Measurements from ENCODE around the gene RACGAP1.

Gene RACGAP1

DNA sequence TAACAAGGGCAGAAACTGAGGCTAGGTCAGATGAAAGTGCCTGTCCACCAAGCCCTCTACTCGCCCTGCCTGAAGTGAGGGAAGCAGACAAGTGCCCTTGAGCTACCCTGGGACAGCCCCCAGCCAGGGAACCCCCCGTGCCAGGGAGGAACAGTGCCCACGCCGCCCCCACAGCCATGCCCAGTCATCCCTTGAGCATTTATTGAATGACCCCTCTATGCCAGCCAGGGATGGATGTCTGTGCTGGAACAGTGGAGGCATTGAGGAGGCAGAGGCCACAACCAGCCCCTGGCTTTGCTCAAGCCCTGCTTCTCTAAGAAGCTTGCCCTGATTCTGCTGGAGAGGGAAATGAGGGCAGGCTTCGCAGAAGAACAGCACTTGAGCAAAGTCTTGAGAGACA, 56.3 kb downstream of the RACGAP1 start:
- no peak for DNase-seq (ENCODE audit: low read depth in 3 of 3)

DNA sequence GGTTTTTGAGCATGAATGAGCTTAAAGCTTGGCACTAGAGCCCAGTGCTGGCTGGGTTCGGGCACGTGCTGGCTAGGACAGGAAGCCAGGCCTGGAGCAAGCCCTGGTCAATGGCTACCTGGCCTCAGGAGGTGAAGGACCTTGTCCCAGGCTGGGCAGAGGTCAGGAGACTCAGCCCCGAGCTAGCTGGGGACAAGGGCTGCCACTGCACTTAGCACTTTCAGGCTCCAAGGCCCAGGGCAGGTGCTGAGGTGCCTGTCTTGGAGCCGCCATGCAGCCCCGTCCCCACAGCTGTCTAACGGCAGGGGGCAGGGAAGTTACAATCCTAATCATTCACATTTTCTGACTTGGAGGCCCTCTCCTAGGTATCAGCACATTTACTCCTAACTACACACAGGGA, 56.8 kb downstream of the RACGAP1 start:
- no peak for DNase-seq (ENCODE audit: low read depth in 3 of 3)

DNA sequence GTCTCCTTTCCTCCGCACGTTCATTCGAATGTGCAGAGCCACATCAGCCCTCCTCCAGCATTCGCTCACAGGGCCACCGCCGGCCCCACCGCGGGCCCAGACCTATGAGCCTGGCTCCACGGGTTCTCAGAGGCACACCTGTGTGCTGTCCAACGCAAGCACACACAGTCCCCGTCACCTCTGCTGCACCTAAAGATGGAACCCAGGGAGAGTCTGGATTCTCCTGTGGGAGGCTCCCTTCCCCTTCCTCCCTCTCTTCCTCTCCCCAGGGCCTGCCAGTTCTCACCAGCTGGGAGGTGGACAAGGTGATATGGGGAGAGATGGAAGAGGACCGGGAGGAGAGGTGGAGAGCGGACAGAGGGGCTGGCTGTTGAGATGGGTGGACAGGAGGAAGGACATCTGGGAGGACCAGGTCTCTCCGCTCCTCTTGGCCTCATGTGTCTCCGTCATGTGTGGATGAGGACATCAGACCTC, 57.5 kb downstream of the RACGAP1 start:
- no peak for DNase-seq (ENCODE audit: low read depth in 3 of 3)

DNA sequence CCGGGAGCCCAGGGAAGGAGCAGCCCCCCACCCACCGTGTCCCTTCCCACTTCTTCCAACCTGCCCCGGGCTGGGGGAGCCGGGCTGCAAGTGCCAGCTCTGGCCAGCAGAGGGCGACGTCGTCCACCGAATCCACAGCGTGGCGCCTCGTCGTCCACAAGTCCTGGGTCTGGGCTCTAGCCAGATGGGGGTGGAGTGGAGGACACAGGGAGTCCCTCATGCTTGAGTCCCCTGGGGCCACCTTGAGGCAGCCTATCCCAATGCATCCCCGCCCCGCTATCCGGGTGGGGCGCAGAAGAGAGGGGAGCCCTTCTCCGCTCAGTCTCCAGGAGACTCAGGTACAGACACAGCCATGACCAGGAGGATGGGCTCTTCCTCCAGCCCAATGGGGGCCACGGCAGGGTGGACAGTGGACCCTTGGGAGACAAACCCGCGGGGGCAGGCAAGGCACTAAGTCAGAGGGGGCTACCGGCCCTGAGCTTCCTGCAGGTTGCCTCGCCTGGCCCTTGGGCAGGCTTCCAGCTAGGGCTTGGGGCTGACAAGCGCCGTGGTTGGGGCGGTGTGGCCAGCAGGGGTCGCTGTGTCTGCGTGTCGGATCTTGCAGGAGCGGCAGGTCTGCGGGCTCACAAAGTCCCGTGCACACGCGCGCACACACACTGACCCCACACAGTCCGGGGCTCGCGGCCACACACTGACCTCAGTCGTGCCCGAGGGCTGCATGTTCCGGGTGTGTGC, 58.1 kb downstream of the RACGAP1 start:
- peak; percentile 85 to 96 (median 95) for DNase-seq (ENCODE audit: low read depth in 3 of 3)

DNA sequence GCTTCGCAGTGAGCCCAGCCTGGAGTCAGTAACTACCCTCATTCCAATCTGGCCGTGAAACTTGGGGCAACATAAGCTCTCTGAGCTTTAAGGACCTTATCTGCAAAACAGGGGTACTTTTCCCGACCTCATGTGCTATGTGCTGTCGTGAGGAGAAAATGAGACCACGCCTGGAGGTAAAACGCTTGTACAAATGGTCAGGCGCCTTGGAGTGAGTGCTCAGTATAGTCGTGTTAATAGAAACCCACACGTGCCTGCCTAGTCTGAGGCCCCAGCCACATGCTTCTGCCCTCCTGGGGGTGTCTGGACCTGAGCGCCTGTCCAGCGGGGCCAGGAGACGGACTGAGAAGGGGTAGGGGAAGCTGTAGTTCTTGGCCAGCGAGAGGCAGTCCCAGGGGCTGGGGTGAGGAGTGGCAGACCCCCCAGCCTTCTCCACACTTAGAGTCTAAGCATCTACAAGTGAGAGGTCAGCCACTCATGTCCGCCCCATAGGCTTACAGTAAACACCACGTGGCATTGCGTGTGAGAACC, 58.7 kb downstream of the RACGAP1 start:
- DNase-seq (ENCODE audit: low read depth in 3 of 3), result no peak

DNA sequence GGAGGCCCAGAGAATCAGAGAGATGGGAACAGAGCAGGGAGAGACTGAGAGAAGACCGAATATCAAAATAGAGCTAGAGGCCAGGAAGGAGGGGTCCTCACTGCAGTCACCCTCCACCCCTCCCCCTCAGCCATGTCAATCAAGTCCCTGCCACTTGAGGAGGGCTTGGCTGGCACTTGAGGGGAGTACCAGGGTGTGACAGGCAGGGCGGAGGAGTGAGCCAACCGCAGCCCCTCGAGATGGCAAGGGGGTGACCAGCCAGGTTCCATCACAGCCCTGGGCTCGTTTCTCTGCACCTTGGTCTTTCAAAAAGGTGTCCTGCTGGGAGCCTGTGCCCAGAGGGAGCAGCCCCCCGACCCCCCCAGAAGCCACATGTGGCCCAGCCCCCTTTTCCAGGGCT, 59.5 kb downstream of the RACGAP1 start:
- no peak for DNase-seq (ENCODE audit: low read depth in 3 of 3)

DNA sequence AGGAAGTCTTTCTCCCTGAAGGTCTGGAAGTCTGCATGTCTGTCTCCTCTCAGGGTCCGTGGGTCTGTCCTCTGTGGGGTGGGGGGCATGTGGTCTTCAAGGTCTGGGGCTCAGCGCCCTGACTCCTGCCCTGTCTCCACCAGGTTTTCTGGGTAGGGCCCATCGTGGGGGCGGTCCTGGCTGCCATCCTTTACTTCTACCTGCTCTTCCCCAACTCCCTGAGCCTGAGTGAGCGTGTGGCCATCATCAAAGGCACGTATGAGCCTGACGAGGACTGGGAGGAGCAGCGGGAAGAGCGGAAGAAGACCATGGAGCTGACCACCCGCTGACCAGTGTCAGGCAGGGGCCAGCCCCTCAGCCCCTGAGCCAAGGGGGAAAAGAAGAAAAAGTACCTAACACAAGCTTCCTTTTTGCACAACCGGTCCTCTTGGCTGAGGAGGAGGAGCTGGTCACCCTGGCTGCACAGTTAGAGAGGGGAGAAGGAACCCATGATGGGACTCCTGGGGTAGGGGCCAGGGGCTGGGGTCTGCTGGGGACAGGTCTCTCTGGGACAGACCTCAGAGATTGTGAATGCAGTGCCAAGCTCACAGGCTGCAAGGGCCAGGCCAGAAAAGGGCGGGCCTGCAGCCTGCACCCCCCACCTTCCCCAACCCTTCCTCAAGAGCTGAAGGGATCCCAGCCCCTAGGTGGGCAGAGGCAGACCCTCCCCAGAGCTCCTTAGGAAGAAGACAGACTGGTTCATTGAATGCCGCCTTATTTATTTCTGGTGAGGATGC, 60.3 kb downstream of the RACGAP1 start:
- DNase-seq (ENCODE audit: low read depth in 3 of 3), result no peak

DNA sequence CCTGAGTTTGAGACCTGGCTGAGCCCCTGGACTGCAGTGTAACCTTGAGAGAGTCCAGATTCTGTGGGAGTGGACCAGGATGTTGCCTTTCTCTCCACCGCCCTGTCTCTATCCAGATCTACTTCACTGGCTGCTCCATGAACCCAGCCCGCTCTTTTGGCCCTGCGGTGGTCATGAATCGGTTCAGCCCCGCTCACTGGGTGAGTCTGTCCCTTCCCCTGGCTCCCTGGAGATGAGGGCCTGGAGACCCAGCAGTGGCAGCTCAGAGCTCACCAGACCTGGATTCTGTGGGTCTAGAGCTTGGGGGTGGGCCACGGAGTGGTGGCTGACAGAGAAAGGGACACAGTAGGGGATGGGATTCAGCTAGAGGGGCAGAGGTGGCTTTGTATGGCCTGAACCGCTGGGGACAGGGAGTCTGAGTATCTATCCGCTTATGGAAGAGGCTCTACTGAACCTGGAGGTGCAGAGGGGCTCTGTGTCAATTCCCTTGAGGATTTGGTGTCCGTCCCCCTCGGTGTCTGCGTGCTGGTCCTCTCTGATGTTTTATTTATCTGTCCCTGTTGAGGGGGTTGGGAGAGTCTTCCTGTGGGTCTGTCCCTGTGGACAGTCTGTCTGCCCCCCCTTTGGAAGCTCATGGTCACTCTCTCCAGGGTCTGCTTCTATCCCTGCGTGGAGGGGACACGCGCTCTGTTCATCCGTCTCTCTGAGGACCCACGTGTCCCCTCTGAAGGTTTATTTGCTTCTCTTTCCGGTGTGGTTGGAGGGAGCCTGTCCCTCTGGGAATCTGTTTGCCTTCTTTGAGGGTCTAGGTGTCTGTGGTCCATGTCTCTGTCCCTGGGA, 61.1 kb downstream of the RACGAP1 start:
- no peak for DNase-seq (ENCODE audit: low read depth in 3 of 3)

DNA sequence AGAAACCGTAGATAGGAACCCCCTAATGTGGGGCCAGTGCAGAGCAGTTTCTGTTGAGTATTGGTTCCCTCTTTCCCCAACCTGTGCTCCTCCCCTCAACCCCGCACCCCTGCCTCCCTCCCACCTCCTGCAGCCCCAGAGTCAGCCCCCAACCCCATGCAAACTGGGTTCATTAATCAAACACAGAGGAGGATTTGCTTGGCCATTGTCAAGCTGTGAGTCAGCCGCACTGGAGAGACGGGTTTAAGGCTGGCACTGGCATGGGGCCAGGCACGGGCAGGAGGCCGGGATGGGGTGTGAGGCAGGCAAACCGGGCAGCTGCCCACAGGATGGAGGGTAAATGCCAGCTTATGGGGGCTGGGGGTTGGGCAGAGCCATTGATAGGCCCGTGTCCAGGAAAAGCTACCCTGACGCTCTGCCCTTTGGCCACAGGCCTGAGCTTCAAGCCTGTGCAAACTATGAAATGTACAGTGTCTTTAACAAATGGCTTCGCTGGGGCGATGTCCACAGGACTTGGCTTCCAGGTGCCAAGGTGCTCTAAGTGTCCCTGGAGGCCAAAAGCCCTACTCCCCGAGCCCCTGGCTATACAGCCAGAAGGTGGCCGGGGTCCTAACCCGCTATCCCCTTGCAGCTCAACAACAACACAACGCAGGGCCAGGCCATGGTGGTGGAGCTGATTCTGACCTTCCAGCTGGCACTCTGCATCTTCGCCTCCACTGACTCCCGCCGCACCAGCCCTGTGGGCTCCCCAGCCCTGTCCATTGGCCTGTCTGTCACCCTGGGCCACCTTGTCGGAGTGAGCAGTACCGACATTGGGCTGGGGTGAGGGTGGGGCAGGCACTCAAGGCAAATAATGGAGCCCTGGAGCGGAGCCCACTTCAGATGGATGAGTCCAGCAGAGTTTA, 62.2 kb downstream of the RACGAP1 start:
- no peak for DNase-seq (ENCODE audit: low read depth in 3 of 3)

DNA sequence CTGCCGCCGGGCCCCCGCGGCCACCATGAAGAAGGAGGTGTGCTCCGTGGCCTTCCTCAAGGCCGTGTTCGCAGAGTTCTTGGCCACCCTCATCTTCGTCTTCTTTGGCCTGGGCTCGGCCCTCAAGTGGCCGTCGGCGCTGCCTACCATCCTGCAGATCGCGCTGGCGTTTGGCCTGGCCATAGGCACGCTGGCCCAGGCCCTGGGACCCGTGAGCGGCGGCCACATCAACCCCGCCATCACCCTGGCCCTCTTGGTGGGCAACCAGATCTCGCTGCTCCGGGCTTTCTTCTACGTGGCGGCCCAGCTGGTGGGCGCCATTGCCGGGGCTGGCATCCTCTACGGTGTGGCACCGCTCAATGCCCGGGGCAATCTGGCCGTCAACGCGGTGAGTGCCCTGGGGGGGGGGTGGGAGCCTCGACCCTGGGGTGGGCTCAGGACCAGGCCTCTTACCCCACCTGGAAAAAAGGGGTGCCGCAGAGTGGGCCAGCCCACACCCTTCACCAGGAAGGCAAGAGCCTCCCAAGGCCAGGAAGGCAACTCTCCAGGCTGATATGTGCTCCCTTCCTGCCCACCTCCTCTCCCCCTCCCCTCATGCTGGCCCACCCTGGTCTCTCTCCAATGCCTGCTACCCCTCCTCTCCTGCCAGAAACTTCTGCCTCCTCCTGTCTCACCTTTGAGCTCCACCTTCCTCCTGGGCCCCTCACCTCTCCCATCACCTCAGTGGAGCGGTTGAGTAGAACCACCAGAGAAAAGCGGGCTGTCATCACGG, 63.1 kb downstream of the RACGAP1 start:
- DNase-seq (ENCODE audit: low read depth in 3 of 3), result no peak

DNA sequence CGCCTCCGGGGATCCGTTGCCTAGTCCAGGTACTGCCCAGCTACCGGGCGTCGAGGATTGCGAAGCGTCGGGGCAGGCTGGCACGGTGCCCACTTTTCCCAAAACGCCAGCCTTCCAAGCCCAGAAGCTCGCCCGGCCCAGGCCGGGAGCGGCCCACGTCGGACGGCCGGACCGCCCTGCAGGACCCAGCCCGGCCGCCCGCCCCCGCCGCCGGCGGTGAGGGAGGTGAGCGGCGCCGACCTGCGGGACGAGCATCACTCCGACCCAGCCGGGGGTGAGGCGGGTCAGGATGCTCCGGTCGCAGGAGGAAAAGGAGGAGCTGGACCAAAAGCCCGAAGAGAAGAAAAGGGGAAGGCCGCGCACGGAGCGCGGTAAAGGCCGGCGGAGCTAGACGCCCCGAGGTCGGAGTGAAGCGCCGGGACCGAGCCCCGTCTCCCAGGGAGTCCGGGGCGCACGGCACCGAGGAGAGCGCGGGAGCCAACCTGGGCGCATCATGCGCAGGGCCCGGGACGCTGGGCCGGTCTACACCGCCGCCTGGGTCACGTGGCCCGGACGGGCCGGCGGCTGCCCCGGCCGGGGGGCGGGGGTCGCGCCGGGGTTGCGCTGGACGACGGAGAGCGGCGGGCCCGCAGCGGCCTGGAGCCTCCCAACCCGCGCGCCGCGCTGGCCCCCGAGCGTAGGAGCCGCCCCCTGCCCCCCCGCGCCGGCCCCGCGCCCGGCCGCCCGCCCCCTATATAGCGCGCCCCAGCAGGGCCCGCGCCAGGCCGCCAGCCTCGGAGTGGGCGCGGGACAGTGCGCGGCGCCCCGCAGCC, 64.0 kb downstream of the RACGAP1 start, which contains the start of gene AQP5:
Gene AQP5 (plus strand): TSS at position 762 of the 812 bp plus-strand sequence. CDS start 146 bp downstream, outside the sequence.
- no peak for DNase-seq (ENCODE audit: low read depth in 3 of 3)

DNA sequence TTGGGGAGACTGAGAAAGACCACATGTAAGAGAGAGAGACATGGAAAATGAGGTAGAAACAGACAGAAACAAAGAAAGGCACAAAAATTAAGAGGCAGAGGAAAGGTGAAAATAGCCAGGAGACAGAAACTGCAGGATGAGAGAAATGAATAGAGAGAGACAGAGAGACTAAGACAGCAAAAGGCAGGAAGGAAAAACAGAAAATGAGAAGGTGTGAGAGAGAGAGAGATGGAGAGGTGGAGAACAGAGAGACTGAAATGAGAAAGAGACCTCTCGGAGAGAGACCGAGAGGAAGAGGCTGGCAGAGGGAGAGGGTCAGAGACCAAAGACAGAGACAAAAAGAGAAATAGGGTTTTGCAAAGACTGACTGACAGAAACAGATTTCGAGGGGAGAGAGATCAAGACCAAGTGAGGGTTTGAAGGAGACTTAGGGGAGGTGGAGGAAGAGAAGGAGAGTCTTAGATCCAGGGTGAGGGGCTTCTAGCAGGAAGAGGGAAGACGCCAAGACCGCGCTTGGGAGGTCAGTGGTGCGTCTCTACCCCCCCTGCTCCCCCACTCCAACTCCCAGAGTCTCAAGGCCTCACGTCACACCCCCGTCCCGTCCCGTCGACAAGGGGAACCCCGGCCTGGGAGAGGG, 64.7 kb downstream of the RACGAP1 start:
- DNase-seq (ENCODE audit: low read depth in 3 of 3), result no peak

DNA sequence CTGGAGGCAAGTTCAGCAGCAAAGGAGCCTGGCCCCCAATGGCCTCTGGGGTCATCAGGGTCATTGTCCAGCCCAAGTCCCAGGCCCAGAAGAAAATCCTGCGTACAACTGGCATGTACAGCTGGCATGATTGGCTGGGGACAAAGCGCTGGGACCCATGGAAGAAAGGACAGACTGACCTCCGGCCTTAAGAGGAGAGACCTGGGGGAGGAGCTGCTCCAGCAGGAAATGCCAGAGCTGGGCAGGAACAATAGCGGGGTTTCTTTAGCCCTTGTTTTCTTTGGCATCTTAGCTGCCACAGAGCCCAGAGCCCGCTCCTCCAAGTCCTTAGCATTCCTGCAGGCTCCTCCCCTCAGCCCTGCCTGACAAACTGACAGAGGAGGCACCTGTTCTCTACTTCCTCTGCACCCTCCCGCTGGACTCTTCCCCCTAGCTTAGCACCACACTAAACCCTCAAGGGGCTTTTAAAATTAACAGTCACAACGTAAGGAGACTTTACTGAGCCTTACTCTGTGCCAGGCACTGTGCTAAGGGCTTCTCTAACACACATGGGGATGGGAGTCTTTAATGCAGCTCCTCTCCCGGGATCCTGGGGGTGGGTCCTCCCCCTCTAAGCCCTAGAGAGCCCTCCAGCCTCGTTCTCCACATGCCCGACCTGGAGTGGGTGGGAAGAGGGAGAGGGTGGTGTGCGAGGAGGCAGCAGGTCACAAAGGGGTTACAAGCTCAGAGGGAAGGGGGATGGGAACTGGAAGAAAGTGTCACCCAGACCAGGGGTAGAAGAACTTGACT, 65.4 kb downstream of the RACGAP1 start:
- no peak for DNase-seq (ENCODE audit: low read depth in 3 of 3)

DNA sequence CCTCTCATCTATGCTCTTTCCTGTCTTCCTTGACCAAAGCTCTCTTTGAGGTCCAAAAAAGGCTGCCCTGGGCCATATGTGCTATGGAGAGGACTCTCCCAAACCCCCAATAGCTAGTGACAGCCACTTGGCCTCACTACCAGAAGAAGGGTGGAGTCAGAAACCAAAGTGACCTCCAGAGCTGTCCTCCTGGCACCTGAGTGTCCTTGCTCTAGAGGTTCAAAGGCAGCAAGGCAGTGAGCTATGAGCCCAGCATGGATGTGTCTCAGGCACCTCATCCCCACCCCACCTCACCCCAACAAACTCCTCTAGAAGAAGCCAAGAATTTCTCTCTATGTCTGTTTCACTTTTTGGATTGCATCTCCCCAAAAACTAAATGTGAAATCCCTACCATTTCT, 67.7 kb downstream of the RACGAP1 start:
- DNase-seq (ENCODE audit: low read depth in 3 of 3), result no peak

DNA sequence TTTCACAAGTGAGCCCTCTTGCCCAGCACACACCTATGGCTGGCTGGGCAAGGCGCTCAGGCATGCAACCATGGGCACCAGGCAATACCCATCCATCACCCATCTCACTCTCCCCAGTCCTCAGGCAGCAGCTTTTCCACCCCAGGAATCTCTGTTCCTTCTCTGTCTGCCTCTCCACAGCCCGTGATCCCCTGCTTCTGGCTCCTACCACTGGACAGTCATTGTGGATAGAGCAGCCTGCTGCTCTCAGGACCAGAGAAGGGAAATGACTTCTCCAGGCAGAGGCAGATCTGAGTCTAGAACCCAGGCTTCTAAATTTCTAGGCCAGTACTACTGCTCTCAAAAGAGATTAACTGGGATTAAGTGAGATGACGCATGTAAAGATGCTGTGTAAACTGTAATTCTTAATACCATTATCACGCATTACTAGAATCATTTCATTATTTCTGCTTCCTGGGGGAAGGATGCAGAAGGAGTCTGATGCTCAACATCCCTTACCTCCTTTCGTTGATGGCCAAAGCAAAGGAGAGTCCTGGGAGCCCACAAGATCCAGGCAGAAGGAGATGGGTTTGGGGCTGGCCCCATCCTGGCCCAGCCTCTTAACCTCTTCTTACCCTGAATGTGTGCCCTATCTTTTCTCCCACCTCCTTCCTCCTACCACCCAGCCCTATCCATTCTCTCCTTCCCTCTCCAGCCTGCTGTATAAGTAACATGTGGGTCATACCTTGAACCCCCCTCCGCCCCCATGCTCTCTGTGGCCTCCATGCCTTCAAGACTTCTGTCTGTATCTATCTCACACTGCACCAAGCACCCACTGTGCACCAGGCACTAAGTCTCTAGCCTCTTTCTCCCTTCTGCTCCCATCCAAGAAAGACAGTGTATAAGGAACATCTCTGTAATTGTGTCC, 68.4 kb downstream of the RACGAP1 start:
- DNase-seq (ENCODE audit: low read depth in 3 of 3), result no peak

DNA sequence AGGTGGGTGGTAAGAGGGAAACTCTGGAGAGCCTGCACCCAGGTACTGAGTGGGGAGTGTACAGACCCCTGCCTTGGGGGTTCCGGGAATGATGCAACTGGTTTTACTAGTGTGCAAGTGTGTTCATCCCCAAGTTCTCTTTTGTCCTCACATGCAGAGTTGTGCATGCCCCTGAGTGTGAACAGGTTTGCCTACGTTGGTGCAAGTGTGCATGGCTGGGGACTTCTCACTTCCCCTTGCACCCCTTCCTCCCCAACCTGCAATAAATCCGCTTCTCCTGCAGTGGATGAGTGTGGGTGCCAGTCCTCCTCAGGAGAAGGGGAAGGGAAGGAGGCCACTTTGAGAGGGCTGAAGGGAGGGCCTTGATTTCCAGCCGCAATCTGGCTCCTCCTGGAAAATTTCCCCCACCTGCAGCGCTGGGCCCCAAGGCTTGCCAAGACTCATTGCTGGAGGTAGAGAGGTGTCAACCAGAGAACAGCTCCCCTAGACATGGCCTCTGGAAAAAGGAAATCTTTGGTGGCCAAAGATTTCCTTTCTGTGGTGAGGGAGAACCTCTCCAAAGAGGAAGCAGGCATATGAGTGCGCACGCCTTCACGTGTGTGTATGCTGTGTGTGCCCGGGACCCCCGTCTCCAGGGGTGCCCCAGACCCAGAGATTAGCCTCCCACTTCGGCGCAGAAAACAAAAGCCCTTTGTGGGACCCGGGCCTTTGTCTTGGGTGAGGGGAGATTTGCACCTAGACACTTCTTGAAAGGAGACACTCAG, 69.2 kb downstream of the RACGAP1 start:
- DNase-seq (ENCODE audit: low read depth in 3 of 3), result no peak

Data from stimulated activated CD4-positive, alpha-beta T cell treated with anti-CD3 and anti-CD28 coated beads, TNF-alpha, amount 100 ng/mL, for 48 hours (primary cell).